GM12878 (cell line): ENCODE measurements around the gene DNAJC4. TPM values are rescaled to one million over a fixed set of nuclear protein-coding genes. Genes with fewer than 3 reads are reported as not detected.

Experiments
- BHLHE40 ChIP-seq, 2 experiments: fragments of 450-650 bp in 1 of 2; IDR thresholded peaks; 2 replicates each; pipeline ENCODE4 v1.6.1; 2011 to 2017; ENCODE audit warnings: low read depth in 2 of 2, borderline replicate concordance in 1 of 2, improper control_type of control experiment in 1 of 2, low read length in 1 of 2, mild to moderate bottlenecking in 1 of 2
- BMI1 ChIP-seq: fragments of 450-650 bp; IDR thresholded peaks from 2 replicates; pipeline ENCODE4 v1.6.1; 2016; ENCODE audit warnings: mild to moderate bottlenecking, moderate library complexity, borderline replicate concordance
- CTCF ChIP-seq, 3 experiments: IDR thresholded peaks in 2 of 3; conservative IDR thresholded peaks in 1 of 3; 2 replicates each; pipeline ENCODE4 v1.5.1; 2011; ENCODE audit warnings: low read depth in 3 of 3, low read length in 3 of 3, mild to moderate bottlenecking in 3 of 3, control low read depth in 2 of 3, moderate library complexity in 2 of 3, inconsistent platforms in 1 of 3, mixed read lengths in 1 of 3; ENCODE audit not compliant: control insufficient read depth in 2 of 3, insufficient read depth in 1 of 3; ENCODE audit errors: extremely low read depth in 1 of 3
- EGR1 ChIP-seq, 2 experiments: IDR thresholded peaks; 1 replicate in 1 of 2; 2 replicates in 1 of 2; pipeline ENCODE4 v1.6.1; 2011 to 2012; ENCODE audit warnings: low read depth in 2 of 2, low read length in 2 of 2, borderline replicate concordance in 1 of 2, mild to moderate bottlenecking in 1 of 2, moderate library complexity in 1 of 2
- EZH2 ChIP-seq: IDR thresholded peaks from 2 replicates; pipeline ENCODE4 v1.6.1; 2012; ENCODE audit warnings: low read depth, mild to moderate bottlenecking, control low read depth, inconsistent platforms, low read length, borderline replicate concordance; ENCODE audit not compliant: control insufficient read depth
- KDM1A ChIP-seq: fragments of 200-600 bp; sonication (generic); IDR thresholded peaks from 2 replicates; pipeline ENCODE4 v1.6.1; 2016; ENCODE audit warnings: borderline replicate concordance
- MEF2A ChIP-seq: IDR thresholded peaks from 2 replicates; pipeline ENCODE4 v1.6.1; 2011; ENCODE audit warnings: low read depth, mild to moderate bottlenecking, low read length, moderate library complexity; ENCODE audit not compliant: insufficient read depth
- MTA3 ChIP-seq: IDR thresholded peaks from 2 replicates; pipeline ENCODE4 v1.6.1; 2012; ENCODE audit warnings: low read length, inconsistent platforms, borderline replicate concordance
- NR2F1 ChIP-seq: fragments of 450-650 bp; conservative IDR thresholded peaks from 2 replicates; pipeline ENCODE4 v1.6.1; 2017; ENCODE audit warnings: mild to moderate bottlenecking
- PML ChIP-seq: IDR thresholded peaks from 2 replicates; pipeline ENCODE4 v1.6.1; 2012; ENCODE audit warnings: low read length, inconsistent platforms
- POLR2A ChIP-seq: IDR thresholded peaks from 2 replicates; pipeline ENCODE4 v1.6.1; 2011; ENCODE audit warnings: low read depth, mild to moderate bottlenecking, low read length
- POLR2AphosphoS5 ChIP-seq: IDR thresholded peaks from 2 replicates; pipeline ENCODE4 v1.6.1; 2011; ENCODE audit warnings: mild to moderate bottlenecking, low read length, inconsistent platforms
- SPI1 ChIP-seq: IDR thresholded peaks from 2 replicates; pipeline ENCODE4 v1.6.1; 2011; ENCODE audit warnings: low read depth, mild to moderate bottlenecking, low read length, moderate library complexity, borderline replicate concordance; ENCODE audit not compliant: insufficient read depth
- USF2 ChIP-seq: IDR thresholded peaks from 2 replicates; pipeline ENCODE4 v1.6.1; 2011; ENCODE audit warnings: low read depth, low read length, improper control_type of control experiment, borderline replicate concordance
- WRNIP1 ChIP-seq: IDR thresholded peaks from 2 replicates; pipeline ENCODE4 v1.6.1; 2011; ENCODE audit warnings: low read depth, low read length, improper control_type of control experiment, borderline replicate concordance
- ZBTB4 ChIP-seq: fragments of 450-650 bp; formaldehyde crosslinking; IDR thresholded peaks from 2 replicates; pipeline ENCODE4 v1.4.0; 2022; ENCODE audit warnings: mild to moderate bottlenecking, moderate library complexity
- ZBTB40 ChIP-seq: fragments of 450-650 bp; IDR thresholded peaks from 2 replicates; pipeline ENCODE4 v1.6.1; 2016; ENCODE audit warnings: mild to moderate bottlenecking, moderate library complexity, borderline replicate concordance
- ZNF217 ChIP-seq: fragments of 450-650 bp; IDR thresholded peaks from 2 replicates; pipeline ENCODE4 v1.6.1; 2017; ENCODE audit warnings: antibody characterized with exemption, mild to moderate bottlenecking
- ZZZ3 ChIP-seq: IDR thresholded peaks from 2 replicates; pipeline ENCODE4 v1.6.1; 2011; ENCODE audit warnings: low read depth; ENCODE audit not compliant: control insufficient read depth, insufficient read length
- polyA plus RNA-seq, 11 experiments: library from polyadenylated mRNA; depleted of rRNA in 4 of 11; unstranded in 6 of 11; stranded (reverse) in 5 of 11; fragments of >200 nt; fragmentation: Nextera tagmentation in 4 of 11; fragmentation: Illumina TruSeq in 1 of 11; extraction: Ambion mirVana in 4 of 11; extraction: Trizol in 1 of 11; gene quantifications; 1 replicate in 1 of 11; 2 replicates in 10 of 11; pipeline versions ENCODE4 v1.2.1 to v1.2.3, GENCODE V29; 2011 to 2016; ENCODE audit warnings: inconsistent platforms in 2 of 11, missing spikeins in 2 of 11, low read depth in 1 of 11
- total RNA-seq, 4 experiments: library from RNA; depleted of rRNA in 3 of 4; stranded (reverse); fragments of >200 nt in 3 of 4; fragmentation: Illumina TruSeq in 1 of 4; extraction: Trizol in 1 of 4; gene quantifications; 2 replicates each; pipeline versions ENCODE4 v1.2.1 to v1.2.3, GENCODE V29; 2013 to 2021

Gene DNAJC4
- total and polyA plus RNA-seq, 10 of the 15 experiments (the other 5 are each of a cell fraction or from before 2014, with no cell fraction given) = 3.7 to 64.9 (median 30.1) TPM

- TF ChIP-seq ZBTB4 (CRISPR knock-in tag) (no peak), MEF2A (no peak), BHLHE40 (IDR thresholded peaks at IDR 0.05; ENCODE audit: borderline replicate concordance in 1 of 2, low read depth in 2 of 2, low read length in 1 of 2) (no peak), KDM1A (no peak), ZBTB40 (no peak), NR2F1 (no peak), SPI1 (no peak), ZNF217 (no peak), POLR2A (peak; percentile 75), USF2 (no peak), CTCF (IDR thresholded peaks at IDR 0.05 in 2 of 3, conservative IDR thresholded peaks at IDR 0.05 in 1 of 3; ENCODE audit: control insufficient read depth in 2 of 3, extremely low read depth in 1 of 3, insufficient read depth in 1 of 3, low read depth in 3 of 3, low read length in 3 of 3) (no peak), PML (peak; percentile 20; the same call in 1 of the 2 replicates), MTA3 (peak; percentile 72; the same call in 1 of the 2 replicates), POLR2AphosphoS5 (peak; percentile 70; the same call in 1 of the 2 replicates), ZZZ3 (no peak), EGR1 (IDR thresholded peaks at IDR 0.05; ENCODE audit: borderline replicate concordance in 1 of 2, low read depth in 2 of 2, low read length in 2 of 2) (no peak), WRNIP1 (no peak), BMI1 (no peak), EZH2 (no peak)
Observed at GRCh38 chr11:64224151-64224890, 6.0 kb upstream of the DNAJC4 start (continued).
